ENCODE results near the gene HSPA6.
"Not testable (repeated sequence)": the region's sequence is repeated elsewhere in the genome, so short reads cannot be mapped to it uniquely, and the experiment has no call there.

GRCh38 chr1:161523817-161524741 lies at the start of gene HSPA6:
- TF ChIP-seq POLR2A, POLR2AphosphoS5, SPI1 (IDR thresholded peaks at IDR 0.05; ENCODE audit: low read depth, low read length): not testable (repeated sequence)
